ENCODE results near the gene PDE4D. TPM values are rescaled to one million over a fixed set of nuclear protein-coding genes. Genes with fewer than 3 reads are reported as not detected.

The PDE4D gene
- total RNA-seq, 1 donor from 2014 or later: 14.2 TPM

GRCh38 chr5:59158165-59158564 lies 735.4 kb downstream of the PDE4D start:
- DNase-seq (ENCODE audit: low read depth) (no peak), FAIRE-seq (no peak)
- H3K4me3 ChIP-seq (ENCODE audit: insufficient read depth, low read depth, low read length): no peak overlapping the region
- no peaks in the 10 kb centered on the region for H3K9me3 ChIP-seq (ENCODE audit: insufficient read depth, low read depth, low read length)
- H3K9ac ChIP-seq (ENCODE audit: low read length): no peak overlapping the region
- peaks cover 2% of the 10 kb centered on the region for H3K36me3 Mint-ChIP-seq (ENCODE audit: low read depth, unreplicated experiment)
- H3K9me3 Mint-ChIP-seq (ENCODE audit: unreplicated experiment): no peaks in the 10 kb centered on the region
- H3K27me3 ChIP-seq (ENCODE audit: insufficient read depth, low read length): no peaks in the 10 kb centered on the region
- no peak overlapping the region for H2AFZ ChIP-seq (ENCODE audit: low read depth, low read length)
- no peaks in the 10 kb centered on the region for H3K4me1 ChIP-seq (ENCODE audit: insufficient read depth, low read length)
- H3K27ac ChIP-seq (ENCODE audit: low read depth, low read length): no peak overlapping the region
- H3K4me1 Mint-ChIP-seq (ENCODE audit: low read depth, unreplicated experiment): no peaks in the 10 kb centered on the region
- H3K4me2 ChIP-seq (ENCODE audit: low read length): no peak overlapping the region
- no peak overlapping the region for H3K4me3 Mint-ChIP-seq (ENCODE audit: unreplicated experiment)
- TF ChIP-seq CTCF (IDR thresholded peaks at IDR 0.05; ENCODE audit: insufficient read depth, low read depth, low read length): no peak
- no peak for TF ChIP-seq EZH2 (IDR thresholded peaks at IDR 0.05; ENCODE audit: insufficient read depth, low read length)
- H3K27me3 Mint-ChIP-seq (ENCODE audit: low read depth, unreplicated experiment): peaks cover 4% of the 10 kb centered on the region
- H3K36me3 ChIP-seq (ENCODE audit: insufficient read depth, low read length): no peaks in the 10 kb centered on the region
- H3K27ac Mint-ChIP-seq (ENCODE audit: unreplicated experiment): no peak overlapping the region
- H3K79me2 ChIP-seq (ENCODE audit: insufficient read depth, low read length): no peaks in the 10 kb centered on the region
- H4K20me1 ChIP-seq (ENCODE audit: insufficient read depth, low read length): no peaks in the 10 kb centered on the region

GRCh38 chr5:59157068-59157467 lies 736.5 kb downstream of the PDE4D start:
- Mint-ChIP-seq H3K9me3 (ENCODE audit: unreplicated experiment) (no peaks in the 10 kb centered on the region), H3K4me3 (ENCODE audit: unreplicated experiment) (no peak overlapping the region), H3K4me1 (ENCODE audit: low read depth, unreplicated experiment) (no peaks in the 10 kb centered on the region), H3K27ac (ENCODE audit: unreplicated experiment) (no peak overlapping the region), H3K36me3 (ENCODE audit: low read depth, unreplicated experiment) (peaks cover 2% of the 10 kb centered on the region), H3K27me3 (ENCODE audit: low read depth, unreplicated experiment) (peaks cover 4% of the 10 kb centered on the region)
- no peaks in the 10 kb centered on the region for H3K79me2 ChIP-seq (ENCODE audit: insufficient read depth, low read length)
- no peak overlapping the region for H3K27ac ChIP-seq (ENCODE audit: low read depth, low read length)
- H3K4me2 ChIP-seq (ENCODE audit: low read length): no peak overlapping the region
- H3K9me3 ChIP-seq (ENCODE audit: insufficient read depth, low read depth, low read length): no peaks in the 10 kb centered on the region
- no peak overlapping the region for H3K4me3 ChIP-seq (ENCODE audit: insufficient read depth, low read depth, low read length)
- no peaks in the 10 kb centered on the region for H4K20me1 ChIP-seq (ENCODE audit: insufficient read depth, low read length)
- DNase-seq (ENCODE audit: low read depth): no peak
- H2AFZ ChIP-seq (ENCODE audit: low read depth, low read length): no peak overlapping the region
- H3K9ac ChIP-seq (ENCODE audit: low read length): no peak overlapping the region
- no peak for FAIRE-seq
- no peaks in the 10 kb centered on the region for H3K36me3 ChIP-seq (ENCODE audit: insufficient read depth, low read length)
- H3K27me3 ChIP-seq (ENCODE audit: insufficient read depth, low read length): no peaks in the 10 kb centered on the region
- no peaks in the 10 kb centered on the region for H3K4me1 ChIP-seq (ENCODE audit: insufficient read depth, low read length)
- no peak for TF ChIP-seq CTCF (IDR thresholded peaks at IDR 0.05; ENCODE audit: insufficient read depth, low read depth, low read length)
- TF ChIP-seq EZH2 (IDR thresholded peaks at IDR 0.05; ENCODE audit: insufficient read depth, low read length): no peak

- TF ChIP-seq CTCF (IDR thresholded peaks at IDR 0.05; ENCODE audit: insufficient read depth, low read depth, low read length): no peak
- no peak for TF ChIP-seq EZH2 (IDR thresholded peaks at IDR 0.05; ENCODE audit: insufficient read depth, low read length)
- no peaks in the 10 kb centered on the region for H3K27me3 Mint-ChIP-seq (ENCODE audit: low read depth, unreplicated experiment)
- H3K27ac Mint-ChIP-seq (ENCODE audit: unreplicated experiment): no peak overlapping the region
Measured at GRCh38 chr5:59152701-59153245, 740.8 kb downstream of the PDE4D start.

More at GRCh38 chr5:59152701-59153245, 740.8 kb downstream of the PDE4D start:
- no peak overlapping the region for H2AFZ ChIP-seq (ENCODE audit: low read depth, low read length)
- no peaks in the 10 kb centered on the region for H3K79me2 ChIP-seq (ENCODE audit: insufficient read depth, low read length)
- no peaks in the 10 kb centered on the region for H3K4me1 Mint-ChIP-seq (ENCODE audit: low read depth, unreplicated experiment)
- H3K27ac ChIP-seq (ENCODE audit: low read depth, low read length): no peak overlapping the region
- no peaks in the 10 kb centered on the region for H4K20me1 ChIP-seq (ENCODE audit: insufficient read depth, low read length)
- no peaks in the 10 kb centered on the region for H3K9me3 Mint-ChIP-seq (ENCODE audit: unreplicated experiment)
- H3K4me2 ChIP-seq (ENCODE audit: low read length): no peak overlapping the region
- no peak overlapping the region for H3K4me3 Mint-ChIP-seq (ENCODE audit: unreplicated experiment)
- no peaks in the 10 kb centered on the region for H3K36me3 ChIP-seq (ENCODE audit: insufficient read depth, low read length)
- no peaks in the 10 kb centered on the region for H3K27me3 ChIP-seq (ENCODE audit: insufficient read depth, low read length)
- H3K4me1 ChIP-seq (ENCODE audit: insufficient read depth, low read length): no peaks in the 10 kb centered on the region
- FAIRE-seq (no peak), DNase-seq (ENCODE audit: low read depth) (no peak)
- no peak overlapping the region for H3K9ac ChIP-seq (ENCODE audit: low read length)
- H3K9me3 ChIP-seq (ENCODE audit: insufficient read depth, low read depth, low read length): no peaks in the 10 kb centered on the region
- H3K4me3 ChIP-seq (ENCODE audit: insufficient read depth, low read depth, low read length): no peak overlapping the region
- H3K36me3 Mint-ChIP-seq (ENCODE audit: low read depth, unreplicated experiment): no peaks in the 10 kb centered on the region

Measured in astrocyte (in vitro differentiated cells and primary cell).